Measurements from ENCODE around the gene RNGTT. TPM values are rescaled to one million over a fixed set of nuclear protein-coding genes. Genes with fewer than 3 reads are reported as not detected.

The RNGTT gene
- total RNA-seq, 2 donors from 2014 or later = 7.5 to 11.3 TPM

GRCh38 chr6:88920088-88920487, 43.3 kb downstream of the RNGTT start:
- no peak for DNase-seq (ENCODE audit: low spot score)
- TF ChIP-seq, protein P1, sequence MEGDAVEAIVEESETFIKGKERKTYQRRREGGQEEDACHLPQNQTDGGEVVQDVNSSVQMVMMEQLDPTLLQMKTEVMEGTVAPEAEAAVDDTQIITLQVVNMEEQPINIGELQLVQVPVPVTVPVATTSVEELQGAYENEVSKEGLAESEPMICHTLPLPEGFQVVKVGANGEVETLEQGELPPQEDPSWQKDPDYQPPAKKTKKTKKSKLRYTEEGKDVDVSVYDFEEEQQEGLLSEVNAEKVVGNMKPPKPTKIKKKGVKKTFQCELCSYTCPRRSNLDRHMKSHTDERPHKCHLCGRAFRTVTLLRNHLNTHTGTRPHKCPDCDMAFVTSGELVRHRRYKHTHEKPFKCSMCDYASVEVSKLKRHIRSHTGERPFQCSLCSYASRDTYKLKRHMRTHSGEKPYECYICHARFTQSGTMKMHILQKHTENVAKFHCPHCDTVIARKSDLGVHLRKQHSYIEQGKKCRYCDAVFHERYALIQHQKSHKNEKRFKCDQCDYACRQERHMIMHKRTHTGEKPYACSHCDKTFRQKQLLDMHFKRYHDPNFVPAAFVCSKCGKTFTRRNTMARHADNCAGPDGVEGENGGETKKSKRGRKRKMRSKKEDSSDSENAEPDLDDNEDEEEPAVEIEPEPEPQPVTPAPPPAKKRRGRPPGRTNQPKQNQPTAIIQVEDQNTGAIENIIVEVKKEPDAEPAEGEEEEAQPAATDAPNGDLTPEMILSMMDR (IDR thresholded peaks at IDR 0.05) = no peak
- H3K27ac ChIP-seq = no peak overlapping the region

GRCh38 chr6:88919032-88919431, 44.4 kb downstream of the RNGTT start:
- no peaks in the 10 kb centered on the region for H3K27me3 ChIP-seq

More at GRCh38 chr6:88920088-88920487, 43.3 kb downstream of the RNGTT start:
- no peaks in the 10 kb centered on the region for H3K4me1 ChIP-seq
- no peaks in the 10 kb centered on the region for H3K9me3 ChIP-seq
- H3K4me3 ChIP-seq = no peak overlapping the region
- H3K27me3 ChIP-seq = no peaks in the 10 kb centered on the region
- no peaks in the 10 kb centered on the region for H3K36me3 ChIP-seq

GRCh38 chr6:88916615-88917208, 46.7 kb downstream of the RNGTT start:
- H3K9me3 ChIP-seq = no peaks in the 10 kb centered on the region
- H3K4me3 ChIP-seq = no peak overlapping the region
- no peaks in the 10 kb centered on the region for H3K27me3 ChIP-seq
- H3K27ac ChIP-seq = no peak overlapping the region
- TF ChIP-seq, protein P1 (IDR thresholded peaks at IDR 0.05) = no peak
- peaks cover 0 to under 1% of the 10 kb centered on the region in 2 donors for H3K4me1 ChIP-seq
- DNase-seq (ENCODE audit: low spot score) = no peak
- no peaks in the 10 kb centered on the region for H3K36me3 ChIP-seq

More at GRCh38 chr6:88919032-88919431, 44.4 kb downstream of the RNGTT start:
- Histone ChIP-seq H3K36me3 (no peaks in the 10 kb centered on the region), H3K9me3 (no peaks in the 10 kb centered on the region), H3K27ac (no peak overlapping the region), H3K4me1 (no peaks in the 10 kb centered on the region), H3K4me3 (no peak overlapping the region)
- DNase-seq (ENCODE audit: low spot score) = no peak
- TF ChIP-seq, protein P1 (IDR thresholded peaks at IDR 0.05) = no peak

DNA sequence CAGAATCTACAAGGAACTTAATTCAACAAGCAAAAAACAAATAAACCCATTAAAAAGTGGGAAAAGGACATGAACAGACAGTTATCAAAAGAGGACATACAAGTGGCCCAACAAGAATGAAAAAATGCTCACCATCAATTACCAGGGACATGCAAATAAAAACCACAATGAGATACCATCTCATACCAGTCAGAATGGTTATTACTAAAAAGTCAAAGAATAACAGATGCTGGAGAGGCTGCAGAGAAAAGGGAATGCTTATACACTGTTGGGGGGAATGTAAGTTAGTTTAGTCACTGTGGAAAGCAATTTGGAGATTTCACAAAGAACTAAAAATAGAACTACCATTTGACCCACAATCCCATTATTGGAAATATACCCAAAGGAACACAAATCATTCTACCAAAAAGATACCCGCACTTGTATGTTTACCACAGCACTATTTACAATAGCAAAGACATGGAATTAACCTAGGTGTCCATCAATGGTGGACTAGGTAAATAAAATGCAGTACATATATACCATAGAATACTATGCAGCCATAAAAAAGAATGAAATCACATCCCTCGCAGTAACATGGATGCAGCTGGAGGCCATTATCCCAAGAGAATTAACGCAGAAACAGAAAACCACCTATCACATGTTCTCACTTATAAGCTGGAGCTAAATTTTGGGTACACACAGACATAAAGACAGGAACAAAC, 48.4 kb downstream of the RNGTT start:
- DNase-seq (ENCODE audit: low spot score) = no peak
- Histone ChIP-seq H3K36me3 (no peaks in the 10 kb centered on the region), H3K4me1 (peaks cover 0 to 7% of the 10 kb centered on the region in 2 donors), H3K9me3 (no peaks in the 10 kb centered on the region), H3K27me3 (no peaks in the 10 kb centered on the region), H3K4me3 (no peak overlapping the region), H3K27ac (no peak overlapping the region)
- TF ChIP-seq, protein P1 (IDR thresholded peaks at IDR 0.05) = no peak

- Histone ChIP-seq H3K27me3 (no peaks in the 10 kb centered on the region), H3K9me3 (no peaks in the 10 kb centered on the region)
- no peak for DNase-seq (ENCODE audit: low spot score)
Measured at GRCh38 chr6:88914180-88914579, 49.2 kb downstream of the RNGTT start.

More at GRCh38 chr6:88914180-88914579, 49.2 kb downstream of the RNGTT start:
- Histone ChIP-seq H3K4me1 (peaks cover 0 to 8% of the 10 kb centered on the region in 2 donors), H3K4me3 (no peak overlapping the region), H3K36me3 (no peaks in the 10 kb centered on the region), H3K27ac (no peak overlapping the region)
- TF ChIP-seq, protein P1 (IDR thresholded peaks at IDR 0.05) = no peak
